RWPE2 (cell line): ENCODE data around the gene CACNA2D1.
"Not testable (repeated sequence)": the region's sequence is repeated elsewhere in the genome, so short reads cannot be mapped to it uniquely, and the experiment has no call there.

ENCODE experiments used
- ATAC-seq: fragments of 200-7000 bp; cut with Tn5 transposase; 3 replicates; pipeline ENCODE4 v1.9.1; 2021; ENCODE audit warnings: low read depth
- DNase-seq: peaks from one replicate; pipeline ENCODE4 v3.0.0-alpha.2; 2020; ENCODE audit warnings: low spot score
- H3K27ac ChIP-seq: fragments of 450-650 bp; 2 replicates; pipeline ENCODE4 v1.5.1; 2017; ENCODE audit warnings: mild to moderate bottlenecking; ENCODE audit not compliant: poor library complexity, severe bottlenecking
- H3K27me3 ChIP-seq: fragments of 250-450 bp; sonication (Bioruptor Pico); 2 replicates; pipeline ENCODE4 v1.5.1; 2021; ENCODE audit warnings: mild to moderate bottlenecking, moderate library complexity; ENCODE audit not compliant: insufficient read depth, poor library complexity, severe bottlenecking
- H3K36me3 ChIP-seq: fragments of 250-450 bp; sonication (Bioruptor Pico); 2 replicates; pipeline ENCODE4 v1.5.1; 2020; ENCODE audit warnings: low read depth, mild to moderate bottlenecking, moderate library complexity
- H3K4me1 ChIP-seq: fragments of 250-450 bp; sonication (Bioruptor Pico); 2 replicates; pipeline ENCODE4 v1.5.1; 2021; ENCODE audit warnings: mild to moderate bottlenecking, moderate library complexity; ENCODE audit not compliant: insufficient read depth, poor library complexity, severe bottlenecking
- H3K4me3 ChIP-seq: fragments of 250-450 bp; sonication (Bioruptor Pico); 2 replicates; pipeline ENCODE4 v1.5.1; 2021; ENCODE audit warnings: mild to moderate bottlenecking, moderate library complexity; ENCODE audit not compliant: severe bottlenecking
- H3K9me3 ChIP-seq: fragments of 250-450 bp; sonication (Bioruptor Pico); 2 replicates; pipeline ENCODE4 v1.5.1; 2021; ENCODE audit warnings: mild to moderate bottlenecking, moderate library complexity; ENCODE audit not compliant: severe bottlenecking
- TF ChIP-seq, protein P1 (sequence below): fragments of 450-650 bp; IDR thresholded peaks from one replicate; pipeline ENCODE4 v1.5.1; 2017; ENCODE audit warnings: mild to moderate bottlenecking, moderate library complexity; ENCODE audit not compliant: poor library complexity, severe bottlenecking

Gene CACNA2D1

DNA sequence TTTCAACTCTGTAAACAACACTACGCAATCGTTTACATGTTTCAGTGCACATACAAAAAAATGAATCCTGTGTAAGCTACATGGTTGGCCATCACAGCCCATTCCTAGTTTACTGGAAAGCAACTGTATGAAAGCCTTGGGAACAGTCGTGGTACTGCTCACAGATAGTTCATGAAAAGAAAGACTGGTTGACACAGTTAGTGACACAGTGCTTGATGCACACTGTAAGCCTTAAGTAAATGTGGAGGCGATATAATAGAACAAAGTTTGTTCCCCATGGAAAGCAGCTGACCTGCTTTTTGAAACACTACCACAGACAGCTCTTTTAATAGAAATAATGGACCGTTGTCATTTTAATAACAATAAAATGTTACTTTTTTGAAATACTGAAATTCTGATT is 5.1 kb downstream of the CACNA2D1 start:
- Histone ChIP-seq H3K4me3 (no peak overlapping the region), H3K27ac (no peak overlapping the region), H3K27me3 (peaks cover 57% of the 10 kb centered on the region), H3K9me3 (no peaks in the 10 kb centered on the region), H3K4me1 (no peaks in the 10 kb centered on the region), H3K36me3 (no peaks in the 10 kb centered on the region)
- DNase-seq (no peak), ATAC-seq (no peak)
- TF ChIP-seq, protein P1, sequence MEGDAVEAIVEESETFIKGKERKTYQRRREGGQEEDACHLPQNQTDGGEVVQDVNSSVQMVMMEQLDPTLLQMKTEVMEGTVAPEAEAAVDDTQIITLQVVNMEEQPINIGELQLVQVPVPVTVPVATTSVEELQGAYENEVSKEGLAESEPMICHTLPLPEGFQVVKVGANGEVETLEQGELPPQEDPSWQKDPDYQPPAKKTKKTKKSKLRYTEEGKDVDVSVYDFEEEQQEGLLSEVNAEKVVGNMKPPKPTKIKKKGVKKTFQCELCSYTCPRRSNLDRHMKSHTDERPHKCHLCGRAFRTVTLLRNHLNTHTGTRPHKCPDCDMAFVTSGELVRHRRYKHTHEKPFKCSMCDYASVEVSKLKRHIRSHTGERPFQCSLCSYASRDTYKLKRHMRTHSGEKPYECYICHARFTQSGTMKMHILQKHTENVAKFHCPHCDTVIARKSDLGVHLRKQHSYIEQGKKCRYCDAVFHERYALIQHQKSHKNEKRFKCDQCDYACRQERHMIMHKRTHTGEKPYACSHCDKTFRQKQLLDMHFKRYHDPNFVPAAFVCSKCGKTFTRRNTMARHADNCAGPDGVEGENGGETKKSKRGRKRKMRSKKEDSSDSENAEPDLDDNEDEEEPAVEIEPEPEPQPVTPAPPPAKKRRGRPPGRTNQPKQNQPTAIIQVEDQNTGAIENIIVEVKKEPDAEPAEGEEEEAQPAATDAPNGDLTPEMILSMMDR = no peak

DNA sequence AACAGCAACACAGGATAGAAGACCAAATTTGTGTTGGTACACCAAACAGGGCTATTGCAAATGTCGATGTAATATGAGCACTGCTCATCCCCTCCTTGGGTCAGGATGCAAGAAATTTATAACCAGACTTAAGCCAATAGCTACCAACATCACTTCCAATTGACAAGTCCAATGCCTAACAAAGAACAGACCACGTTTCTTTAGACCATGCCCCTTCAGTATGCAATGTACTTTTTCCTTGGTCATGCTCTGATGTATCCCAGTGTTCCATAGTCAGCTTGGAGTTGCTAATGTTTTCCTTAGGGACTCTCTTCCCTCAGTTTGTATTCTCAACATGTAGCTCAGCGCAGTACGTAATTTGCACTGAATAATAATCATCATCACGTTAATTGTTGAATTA is 7.8 kb downstream of the CACNA2D1 start:
- TF ChIP-seq, protein P1 = no peak
- H3K9me3 ChIP-seq = no peaks in the 10 kb centered on the region
- no peak overlapping the region for H3K27ac ChIP-seq
- no peak for ATAC-seq
- peaks cover 31% of the 10 kb centered on the region for H3K27me3 ChIP-seq
- H3K4me1 ChIP-seq = no peaks in the 10 kb centered on the region
- no peaks in the 10 kb centered on the region for H3K36me3 ChIP-seq
- no peak for DNase-seq
- no peak overlapping the region for H3K4me3 ChIP-seq

DNA sequence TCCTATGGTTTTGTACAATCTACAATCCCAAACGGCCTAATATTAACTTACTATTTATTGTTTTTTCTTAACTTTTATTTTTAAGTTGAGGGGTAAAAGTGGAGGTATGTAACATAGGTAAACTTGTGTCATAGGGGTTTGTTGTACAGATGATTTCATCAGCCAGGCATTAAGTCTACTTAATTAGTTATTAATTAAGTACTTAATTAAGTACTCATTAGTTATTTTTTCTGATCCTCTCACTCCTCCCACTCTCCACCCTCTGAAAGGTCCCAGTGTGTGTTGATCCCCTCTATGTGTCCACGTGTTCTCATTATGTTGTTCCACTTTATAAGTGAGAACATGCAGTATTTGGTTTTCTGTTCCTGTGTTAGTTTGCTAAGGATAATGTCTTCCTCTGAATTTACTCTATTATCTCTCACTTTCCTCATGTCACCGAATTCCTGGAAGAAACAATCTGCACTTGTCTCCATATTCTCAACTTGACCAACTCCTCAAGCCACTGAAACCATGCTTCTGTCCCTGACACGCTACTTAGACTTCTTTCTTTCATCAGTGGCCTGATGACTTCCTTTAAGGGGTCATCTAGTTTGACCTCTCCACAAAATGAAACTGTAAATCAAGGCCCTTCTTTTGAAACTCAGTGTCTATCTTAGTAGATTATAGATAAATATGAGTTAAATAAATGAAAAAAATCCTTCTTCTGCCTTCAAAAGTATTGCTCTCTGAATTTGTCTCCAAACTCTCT is 9.1 kb downstream of the CACNA2D1 start:
- TF ChIP-seq, protein P1 = no peak
- Histone ChIP-seq H3K4me3 (no peak overlapping the region), H3K4me1 (no peaks in the 10 kb centered on the region), H3K27me3 (peaks cover 19% of the 10 kb centered on the region), H3K36me3 (no peaks in the 10 kb centered on the region), H3K9me3 (no peaks in the 10 kb centered on the region), H3K27ac (no peak overlapping the region)
- DNase-seq (no peak), ATAC-seq (no peak)

DNA sequence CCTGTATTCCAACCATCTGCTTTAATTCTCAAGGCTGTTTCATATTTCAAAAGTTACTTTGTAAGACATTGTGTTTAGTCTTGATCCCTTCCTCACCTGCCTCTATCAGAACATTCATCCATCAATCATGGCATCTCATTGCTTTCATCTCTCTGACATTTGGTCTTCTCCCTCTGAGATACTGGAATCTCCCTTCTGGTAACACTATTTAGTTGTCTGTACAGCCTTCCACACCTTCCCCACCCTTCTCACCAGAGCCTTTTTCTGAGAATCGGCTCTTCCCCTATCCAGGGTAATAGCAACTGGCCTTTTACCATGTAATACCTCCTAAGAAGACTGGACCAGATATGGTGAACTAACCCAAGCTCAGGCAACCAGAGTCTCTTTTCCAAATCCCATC is 10.1 kb downstream of the CACNA2D1 start:
- Histone ChIP-seq H3K27ac (no peak overlapping the region), H3K9me3 (no peaks in the 10 kb centered on the region), H3K4me3 (no peak overlapping the region), H3K36me3 (no peaks in the 10 kb centered on the region), H3K27me3 (peaks cover 13% of the 10 kb centered on the region), H3K4me1 (no peaks in the 10 kb centered on the region)
- TF ChIP-seq, protein P1 = no peak
- ATAC-seq (no peak), DNase-seq (no peak)

DNA sequence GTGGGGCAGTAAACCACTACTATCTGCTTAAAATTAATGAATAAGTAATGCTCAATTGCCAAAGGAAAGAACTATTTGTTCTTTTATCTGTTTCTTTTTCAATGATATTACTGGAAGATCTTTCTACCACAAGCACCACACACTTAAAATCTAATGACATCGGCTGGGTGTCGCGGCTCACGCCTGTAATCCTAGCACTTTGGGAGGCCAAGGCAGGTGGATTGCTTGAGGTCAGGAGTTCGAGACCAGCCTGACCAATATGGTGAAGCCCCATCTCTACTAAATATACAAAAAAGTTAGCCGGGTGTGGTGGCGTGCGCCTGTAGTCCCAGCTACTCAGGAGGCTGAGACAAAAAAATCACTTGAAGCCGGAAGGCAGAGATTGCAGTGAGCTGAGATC is 10.8 kb downstream of the CACNA2D1 start:
- H3K27ac ChIP-seq, DNase-seq, H3K4me1 ChIP-seq, H3K36me3 ChIP-seq, H3K27me3 ChIP-seq, H3K4me3 ChIP-seq, H3K9me3 ChIP-seq, ATAC-seq: not testable (repeated sequence)
